ENCODE data around the gene DENND6B.
A peak's percentile ranks its signal among the peaks of the same experiment; 100 is the strongest.
"Not testable (repeated sequence)": the region's sequence is repeated elsewhere in the genome, so short reads cannot be mapped to it uniquely, and the experiment has no call there.

DENND6B gene

GRCh38 chr22:50273781-50274180 lies 53.0 kb downstream of the DENND6B start:
- not testable (repeated sequence) for DNase-seq (ENCODE audit: low read depth in 3 of 3)

DNA sequence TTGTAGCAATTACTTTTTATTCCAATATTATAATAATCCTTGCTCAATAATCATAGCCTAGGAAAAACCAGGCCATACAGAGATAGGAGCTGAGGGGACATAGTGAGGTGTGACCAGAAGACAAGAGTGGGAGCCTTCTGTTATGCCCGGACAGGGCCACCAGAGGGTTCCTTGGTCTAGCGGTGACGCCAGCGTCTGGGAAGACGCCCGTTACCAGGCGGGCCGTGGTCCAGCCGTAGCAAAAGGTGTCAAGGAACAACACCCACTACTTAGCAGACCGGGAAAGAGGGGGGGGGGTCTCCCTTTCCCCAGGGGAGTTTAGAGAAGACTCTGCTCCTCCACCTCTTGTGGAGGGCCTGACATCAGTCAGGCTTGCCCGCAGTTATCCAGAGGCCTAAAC lies 53.5 kb downstream of the DENND6B start:
- DNase-seq (ENCODE audit: low read depth in 3 of 3) = not testable (repeated sequence)

DNA sequence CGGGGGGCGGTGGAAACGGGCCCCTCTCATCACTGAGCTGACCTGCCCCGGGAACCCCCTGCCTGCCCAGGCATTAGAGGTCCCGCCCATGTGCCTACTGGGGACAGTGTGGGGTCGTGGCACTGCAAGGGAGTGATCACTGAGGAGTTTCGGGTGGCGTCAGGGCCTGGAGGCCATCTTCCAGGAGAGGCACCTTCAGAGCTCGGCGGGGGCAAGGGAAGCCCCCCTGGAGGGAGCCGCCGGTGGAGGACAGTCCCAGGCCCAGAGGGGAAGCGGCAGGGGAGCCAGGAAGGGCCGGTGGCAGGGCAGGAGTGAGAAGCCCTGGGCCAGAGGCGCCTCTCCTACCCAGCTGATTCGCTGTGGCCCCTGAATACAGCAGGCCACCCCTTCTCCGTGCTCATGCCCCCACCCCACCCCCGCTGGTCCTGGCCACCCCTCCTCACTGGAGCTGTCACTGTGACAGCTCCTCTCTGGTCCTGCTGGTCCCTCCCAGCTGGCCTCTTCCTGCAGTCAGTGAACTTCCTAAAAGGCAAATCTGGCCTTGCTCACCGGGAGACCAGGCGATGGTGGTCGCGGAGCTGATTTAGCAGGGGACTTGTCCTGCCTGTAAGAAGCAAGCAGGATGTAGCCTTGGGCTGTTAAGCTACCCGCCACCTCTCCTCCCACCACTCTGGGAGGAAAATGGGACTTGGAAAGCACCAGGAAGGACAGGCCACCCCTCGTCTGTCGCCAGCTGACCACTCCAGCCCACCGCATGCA lies 54.6 kb downstream of the DENND6B start:
- DNase-seq (ENCODE audit: low read depth in 3 of 3) = no peak

DNA sequence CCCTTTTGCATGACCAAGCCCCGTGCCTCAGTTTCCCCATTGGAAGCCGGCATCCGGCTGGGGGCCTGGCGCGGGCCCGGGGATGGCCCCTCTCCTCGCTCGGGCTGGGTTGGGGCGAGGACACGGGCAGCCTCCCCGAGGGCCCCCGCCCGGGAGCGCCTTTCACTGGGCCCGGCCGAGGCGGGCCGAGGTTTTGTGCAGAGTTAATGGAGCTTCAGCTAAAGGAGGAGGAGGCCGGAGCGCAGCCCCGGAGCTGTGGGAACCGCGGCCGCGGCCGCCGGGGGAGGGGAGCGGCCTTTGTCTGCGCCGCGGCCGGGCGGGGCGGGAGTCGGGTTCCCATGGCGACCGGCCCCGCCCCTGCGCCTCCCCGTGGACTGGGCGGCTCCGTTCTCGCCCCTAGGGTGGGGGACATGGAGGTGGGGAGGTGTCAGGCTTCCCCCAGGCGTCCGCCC lies 55.3 kb downstream of the DENND6B start:
- peak in 1 of 3 donors; percentile 32 for DNase-seq (ENCODE audit: low read depth in 3 of 3)

GRCh38 chr22:50270666-50271394 lies 56.0 kb downstream of the DENND6B start:
- peak; percentile 27 to 60 (median 36) for DNase-seq (ENCODE audit: low read depth in 3 of 3)

GRCh38 chr22:50269970-50270665 lies 56.7 kb downstream of the DENND6B start, which contains the start of gene MAPK11:
Gene MAPK11, minus strand, starts transcription at chr22:50270380. Its CDS starts 88 bp downstream, at chr22:50270292.
- DNase-seq (ENCODE audit: low read depth in 3 of 3) = peak in 2 of 3 donors; percentile 27 to 29

DNA sequence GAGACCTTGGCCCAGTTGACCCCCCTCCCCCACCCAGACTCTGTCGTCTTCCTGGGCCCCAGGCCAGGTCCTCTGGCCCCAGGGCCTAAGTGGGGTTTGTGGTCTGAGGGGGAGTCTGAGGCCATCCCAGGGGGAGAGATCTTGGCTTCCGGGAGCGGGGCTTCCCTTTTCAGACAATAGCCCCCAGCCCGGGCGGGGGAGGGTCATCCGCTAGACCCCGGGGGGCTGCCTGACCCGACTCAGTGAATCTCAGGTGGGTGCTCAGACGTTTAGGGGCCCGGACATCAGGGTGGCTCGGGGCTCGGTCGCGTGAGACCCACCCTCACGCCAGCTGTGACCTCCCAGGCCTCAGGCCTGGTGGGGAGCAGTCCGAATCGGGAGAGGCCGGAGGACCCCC lies 57.2 kb downstream of the DENND6B start:
- no peak for DNase-seq (ENCODE audit: low read depth in 3 of 3)

DNA sequence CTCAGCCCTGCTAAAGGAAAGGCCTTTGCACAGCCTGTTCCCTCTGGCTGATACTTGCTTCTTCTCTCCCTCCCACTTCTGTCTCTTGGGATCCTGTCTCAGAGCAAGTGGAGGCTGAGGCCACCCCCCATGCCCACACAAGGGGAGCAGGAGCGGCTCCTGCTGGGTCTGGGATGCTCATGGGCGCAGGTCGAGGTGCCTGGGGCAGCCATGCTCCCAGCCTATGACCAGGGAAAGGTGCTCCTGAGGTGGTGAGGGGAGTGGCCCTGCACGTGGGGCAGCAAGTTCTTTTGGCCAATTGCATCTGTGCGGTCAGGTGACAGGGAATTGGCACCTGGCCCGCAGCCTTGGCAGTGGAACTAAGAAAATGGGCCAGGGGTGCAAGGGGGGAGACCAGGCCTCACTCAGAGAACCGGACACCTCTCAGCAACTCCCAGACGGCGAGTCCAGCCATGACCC lies 58.1 kb downstream of the DENND6B start:
- no peak for DNase-seq (ENCODE audit: low read depth in 3 of 3)

- peak in 1 of 3 donors; percentile 38 for DNase-seq (ENCODE audit: low read depth in 3 of 3)
Observed at GRCh38 chr22:50267591-50268390, 59.0 kb downstream of the DENND6B start.

DNA sequence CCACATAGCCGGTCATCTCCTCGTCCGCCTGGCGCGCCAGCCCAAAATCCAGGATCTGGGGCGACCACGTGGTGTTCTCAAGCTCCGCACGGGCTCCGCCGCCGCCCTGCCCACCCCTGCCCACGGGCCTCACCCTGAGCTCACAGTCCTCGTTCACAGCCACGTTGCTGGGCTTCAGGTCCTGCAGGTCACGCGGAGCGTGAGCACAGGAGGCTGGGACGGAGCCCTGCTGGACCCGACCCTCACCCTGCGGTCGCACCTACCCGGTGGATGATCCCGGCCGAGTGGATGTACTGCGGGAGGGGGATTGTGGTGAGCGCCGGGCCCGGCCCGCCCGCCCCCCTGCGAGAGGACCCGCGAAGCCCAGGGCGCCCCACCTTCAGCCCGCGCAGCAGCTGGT lies 59.8 kb downstream of the DENND6B start:
- no peak for DNase-seq (ENCODE audit: low read depth in 3 of 3)

DNA sequence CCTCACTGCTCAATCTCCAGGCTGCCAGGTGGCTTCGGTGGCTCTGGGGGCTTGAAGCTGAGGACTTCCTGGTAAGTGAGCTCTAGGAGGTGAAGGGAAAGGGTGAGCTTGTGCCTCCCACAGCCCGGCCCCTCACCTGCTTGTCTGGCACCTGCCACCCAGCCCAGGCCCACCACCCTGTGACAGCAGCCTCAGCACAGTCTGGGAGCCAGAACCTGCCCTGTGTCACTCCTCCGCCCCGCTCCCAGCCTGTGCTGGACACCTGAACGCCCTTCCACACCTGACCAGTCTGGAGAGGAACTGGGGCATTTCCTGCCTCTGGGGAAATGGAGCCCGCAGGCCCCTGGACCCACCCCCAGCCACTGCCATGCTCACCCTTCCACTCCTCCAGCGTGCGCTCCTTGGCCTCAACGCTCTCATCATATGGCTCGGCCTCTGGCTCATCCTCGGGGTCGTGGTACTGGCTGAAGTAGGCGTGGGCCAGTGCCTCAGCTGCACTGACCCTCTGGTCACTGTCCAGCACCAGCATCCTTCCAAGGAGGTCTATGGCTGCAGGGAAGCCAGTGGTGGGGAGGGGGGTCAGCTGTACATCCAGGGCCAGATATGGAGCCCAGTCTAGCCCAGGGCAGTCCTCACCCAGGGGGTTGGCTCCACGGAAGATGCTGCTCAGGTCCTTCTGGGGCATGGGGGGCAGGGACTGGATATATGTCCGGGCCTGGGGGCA lies 61.7 kb downstream of the DENND6B start:
- no peak for DNase-seq (ENCODE audit: low read depth in 3 of 3)

- no peak for DNase-seq (ENCODE audit: low read depth in 3 of 3)
Observed at GRCh38 chr22:50264104-50264745, 62.6 kb downstream of the DENND6B start.

- no peak for DNase-seq (ENCODE audit: low read depth in 3 of 3)
Observed at GRCh38 chr22:50262973-50263617, 63.7 kb downstream of the DENND6B start.

GRCh38 chr22:50262460-50262911 lies 64.3 kb downstream of the DENND6B start:
- DNase-seq (ENCODE audit: low read depth in 3 of 3) = no peak

GRCh38 chr22:50261615-50262459 lies 65.0 kb downstream of the DENND6B start, which contains the start of gene MAPK12:
Gene MAPK12, minus strand, starts transcription at chr22:50261683. Its CDS starts 174 bp downstream, at chr22:50261509.
- no peak for DNase-seq (ENCODE audit: low read depth in 3 of 3)

DNA sequence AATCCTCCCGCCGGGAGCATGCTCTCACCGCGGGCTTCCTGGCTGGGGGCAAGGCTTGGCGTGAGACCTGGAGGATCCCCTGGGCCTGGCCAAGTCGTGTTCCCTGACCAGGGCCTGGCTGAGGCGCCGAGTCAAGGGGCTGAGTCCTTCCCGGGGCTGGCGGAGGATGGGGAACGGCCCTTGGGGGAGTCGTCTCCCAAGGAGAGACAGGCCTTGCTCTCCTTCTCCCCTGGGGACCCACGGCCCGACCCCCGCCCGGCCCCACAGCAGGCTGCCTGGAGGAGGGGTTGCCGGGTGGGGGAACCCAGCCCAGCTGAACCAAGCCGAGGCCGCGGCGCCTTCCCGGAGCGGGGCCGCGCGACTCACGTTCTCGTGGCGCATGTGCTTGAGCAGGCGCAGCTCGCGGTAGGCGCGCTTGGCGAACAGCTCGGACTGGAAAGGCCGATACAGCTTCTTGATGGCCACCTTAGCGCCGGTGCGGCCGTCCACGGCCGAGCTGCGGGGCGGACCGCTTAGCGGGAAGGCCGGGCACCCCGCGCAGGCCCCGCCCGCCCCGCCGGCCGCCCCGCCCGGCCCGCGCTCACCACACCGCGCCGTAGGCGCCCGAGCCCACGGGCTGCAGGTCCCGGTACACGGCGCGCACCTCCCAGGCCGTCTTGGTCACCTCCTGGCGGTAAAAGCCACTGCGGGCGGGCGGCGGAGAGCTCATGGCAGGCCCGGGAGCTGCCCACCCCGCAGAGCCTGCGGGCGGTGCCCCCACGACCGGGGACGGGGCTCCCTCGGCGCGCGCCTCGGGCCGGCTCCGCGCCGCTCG lies 65.8 kb downstream of the DENND6B start:
- DNase-seq (ENCODE audit: low read depth in 3 of 3) = no peak

DNA sequence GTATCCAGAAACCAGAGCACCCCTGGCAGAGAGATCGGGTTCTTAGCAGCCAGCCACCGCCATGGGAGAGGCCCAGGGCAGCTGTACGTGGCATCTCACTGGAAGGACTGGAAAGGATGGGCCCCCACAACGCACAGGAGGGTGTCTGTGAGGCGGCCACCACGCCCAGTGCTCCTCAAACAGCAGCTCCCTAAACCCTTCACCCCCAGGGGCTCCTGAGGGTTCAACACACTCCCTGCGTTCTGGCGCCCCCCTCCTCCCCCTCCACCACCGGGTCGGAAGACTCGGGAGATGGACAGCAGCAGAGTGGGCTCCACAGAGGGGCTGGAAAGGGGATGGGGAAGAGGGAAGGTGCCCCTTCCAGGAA lies 66.4 kb downstream of the DENND6B start:
- no peak for DNase-seq (ENCODE audit: low read depth in 3 of 3)

DNA sequence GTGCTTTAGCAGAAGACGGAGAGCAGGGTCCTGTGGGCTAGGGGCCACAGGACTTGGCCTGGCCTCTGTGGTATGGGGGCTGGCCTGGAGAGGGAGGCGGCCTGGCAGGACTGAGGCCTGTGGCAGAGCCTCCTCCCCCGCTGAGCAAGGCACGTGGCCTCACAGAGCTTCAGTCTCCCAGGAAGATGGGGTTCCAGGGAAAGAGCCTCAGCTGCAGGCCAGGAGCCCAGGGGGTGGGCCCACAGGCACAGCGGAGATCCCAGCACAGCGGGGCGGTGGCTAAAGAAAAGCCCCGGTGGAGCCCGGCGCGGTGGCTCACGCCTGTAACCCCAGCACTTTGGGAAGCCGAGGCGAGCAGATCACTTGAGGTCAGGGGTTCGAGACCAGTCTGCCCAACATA lies 67.5 kb downstream of the DENND6B start:
- DNase-seq (ENCODE audit: low read depth in 3 of 3) = no peak
